ENCODE measurements around the gene HADH.
"Not testable (repeated sequence)": the region's sequence is repeated elsewhere in the genome, so short reads cannot be mapped to it uniquely, and the experiment has no call there.

Gene HADH

GRCh38 chr4:107996949-107997788 is 7.5 kb downstream of the HADH start:
- peak in 1 of 14 donors; percentile 1 for DNase-seq

GRCh38 chr4:107997794-107998193 is 8.1 kb downstream of the HADH start:
- no peak for DNase-seq

DNA sequence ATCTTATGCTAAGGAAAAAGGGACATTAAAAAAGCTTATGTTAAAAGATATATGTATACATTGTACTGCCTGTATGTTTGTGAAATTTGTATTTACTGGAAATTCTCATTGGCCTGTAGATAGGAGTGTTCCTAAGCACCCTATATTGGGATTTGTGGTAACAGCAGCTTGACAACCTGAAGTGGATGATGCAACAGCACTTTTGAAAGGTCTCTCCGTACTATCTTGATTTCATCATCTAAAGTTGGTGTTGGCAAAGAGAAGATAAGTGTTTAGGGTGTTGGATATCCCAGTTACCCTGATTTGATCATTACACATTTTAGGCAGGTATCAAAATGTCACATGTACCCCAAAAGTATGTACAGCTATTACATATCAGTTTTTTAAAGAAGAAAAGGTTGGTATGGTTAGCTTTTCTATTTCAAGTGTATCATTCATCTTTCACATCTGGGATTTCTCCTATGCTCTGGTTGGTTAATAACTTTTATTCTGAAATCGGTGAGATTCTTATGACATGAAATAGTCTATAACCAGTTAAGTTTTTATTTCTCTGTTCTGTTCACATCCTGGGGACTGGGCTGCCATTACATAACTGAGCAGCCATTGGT is 10.3 kb downstream of the HADH start:
- no peak for DNase-seq

GRCh38 chr4:108001540-108002135 is 11.9 kb downstream of the HADH start:
- DNase-seq = no peak

DNA sequence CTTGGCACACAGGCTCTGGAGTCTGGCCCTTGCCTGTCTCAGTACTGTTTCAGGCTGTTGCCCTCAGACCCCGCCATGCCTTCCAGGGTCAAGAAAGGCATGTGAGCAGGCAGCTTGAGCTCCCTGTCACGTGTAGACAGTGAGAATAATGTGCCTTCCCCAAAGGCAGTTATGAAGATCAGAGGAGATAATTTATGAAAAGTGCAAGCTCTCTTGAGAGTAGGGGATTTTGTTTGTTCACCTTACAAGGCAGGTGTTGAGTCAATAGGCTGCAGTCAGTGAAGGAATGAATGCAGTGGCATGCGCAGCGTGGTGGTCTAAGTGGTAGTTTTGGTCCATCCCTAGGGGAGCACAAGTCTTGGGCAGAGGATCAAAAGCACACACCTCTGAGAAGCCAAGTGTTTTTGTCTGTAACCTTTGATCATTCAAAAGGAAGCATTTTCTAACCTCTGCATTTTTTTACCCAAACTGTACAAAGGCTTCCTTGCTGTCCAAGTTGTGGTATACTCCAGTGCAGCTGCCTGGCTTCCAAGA is 14.4 kb downstream of the HADH start:
- DNase-seq = no peak

DNA sequence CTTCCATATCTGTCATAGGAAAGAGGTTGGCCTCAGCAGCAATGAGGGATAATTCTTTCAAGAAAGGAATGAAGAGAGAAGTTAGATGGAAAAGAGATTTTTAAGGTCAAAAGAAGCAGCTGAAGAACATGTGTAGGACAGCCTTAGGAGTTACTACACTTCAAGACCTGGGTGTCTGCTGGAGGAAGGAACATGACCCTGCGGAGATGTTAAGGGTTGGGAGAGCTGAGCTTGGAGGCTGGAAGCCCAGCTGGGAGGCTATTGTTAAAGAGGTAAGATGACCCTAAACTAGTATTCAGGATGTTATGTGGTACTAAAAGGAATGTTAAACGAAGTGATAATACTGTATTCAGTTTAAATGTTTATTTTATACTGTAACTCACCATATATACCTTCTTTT is 15.0 kb downstream of the HADH start:
- DNase-seq = no peak

- DNase-seq = no peak
These were observed 16.1 kb downstream of the HADH start for GRCh38 chr4:108005807-108006206.

DNA sequence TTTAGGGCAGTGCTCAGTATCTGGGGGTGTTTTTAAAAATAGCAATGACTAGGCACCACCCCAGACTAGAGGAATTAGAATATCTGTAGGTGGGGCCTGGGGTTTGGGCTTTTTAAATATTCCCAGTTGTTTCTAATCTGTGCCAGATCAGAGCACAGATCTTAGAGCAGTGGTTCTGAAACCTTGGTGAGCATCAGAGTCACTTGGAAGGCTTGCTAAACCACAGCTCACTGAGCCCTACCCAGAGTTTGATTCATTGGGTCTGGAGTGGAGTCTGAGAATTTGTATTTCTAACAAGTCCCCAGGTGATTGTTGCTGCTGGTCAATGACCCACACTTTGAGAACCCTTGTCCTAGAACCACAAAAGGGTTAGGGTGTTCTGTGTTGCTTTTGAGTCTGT is 16.7 kb downstream of the HADH start:
- no peak for DNase-seq

- no peak for DNase-seq
These were observed 18.3 kb downstream of the HADH start for GRCh38 chr4:108007984-108008383.

DNA sequence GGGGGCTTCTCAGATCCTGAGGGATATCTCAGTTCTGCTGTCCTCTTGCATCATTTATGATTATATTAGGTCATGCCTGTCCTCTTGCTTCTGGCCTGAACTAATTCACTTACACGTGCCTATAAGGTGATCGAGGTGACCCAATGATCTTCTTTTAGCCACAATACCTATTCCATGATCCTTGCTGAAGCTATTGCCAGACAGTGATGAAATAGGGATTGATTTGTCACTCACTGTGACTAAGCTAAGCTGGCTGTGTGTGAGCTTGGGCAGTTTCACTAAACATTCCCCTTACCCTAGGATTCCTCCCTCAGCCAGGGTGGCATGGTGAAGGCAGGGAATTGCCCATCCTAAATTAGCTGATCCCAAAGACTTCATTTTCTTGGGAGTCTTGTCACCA is 19.0 kb downstream of the HADH start:
- DNase-seq = no peak

GRCh38 chr4:108010167-108010566 is 20.5 kb downstream of the HADH start:
- DNase-seq = no peak

DNA sequence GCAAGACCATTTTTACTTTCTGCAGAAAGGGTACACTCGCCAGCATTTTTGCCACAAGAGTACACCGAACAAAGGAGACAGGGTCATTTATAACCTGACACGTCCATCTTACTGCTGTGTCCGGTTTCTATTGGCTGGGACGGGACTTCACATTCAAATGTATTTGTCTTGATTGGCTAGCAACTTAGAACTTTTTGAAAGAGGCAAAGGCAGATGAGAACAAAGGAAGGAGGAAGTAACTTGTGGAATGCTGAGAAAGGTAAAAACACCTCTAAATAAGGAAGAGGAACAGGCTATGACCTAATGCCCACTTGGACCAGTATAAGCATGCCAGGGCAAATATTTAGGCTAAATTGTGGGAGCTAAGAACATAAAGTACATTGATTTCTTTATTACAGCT is 22.7 kb downstream of the HADH start:
- not testable (repeated sequence) for DNase-seq

- DNase-seq = no peak
These were observed 23.6 kb downstream of the HADH start for GRCh38 chr4:108013327-108013726.

DNA sequence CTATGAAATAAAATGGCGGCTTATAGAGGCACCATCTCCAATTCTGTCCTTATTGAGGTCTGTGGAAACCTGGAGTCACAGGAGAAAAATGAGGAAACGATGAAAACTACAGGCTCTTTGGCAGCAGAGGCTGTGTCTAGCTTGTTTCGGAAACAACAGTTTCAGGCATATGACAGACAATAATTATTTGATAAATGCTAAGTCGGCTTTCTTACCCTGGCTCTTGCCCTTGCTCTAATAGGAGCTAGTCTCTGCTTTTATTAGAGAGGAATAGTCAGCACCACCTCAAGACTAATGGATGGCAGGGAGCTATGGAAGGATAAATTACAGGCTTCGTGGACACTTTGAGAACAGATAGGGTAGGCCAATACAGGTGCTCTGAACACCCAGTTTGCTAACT is 24.3 kb downstream of the HADH start:
- DNase-seq = no peak

DNA sequence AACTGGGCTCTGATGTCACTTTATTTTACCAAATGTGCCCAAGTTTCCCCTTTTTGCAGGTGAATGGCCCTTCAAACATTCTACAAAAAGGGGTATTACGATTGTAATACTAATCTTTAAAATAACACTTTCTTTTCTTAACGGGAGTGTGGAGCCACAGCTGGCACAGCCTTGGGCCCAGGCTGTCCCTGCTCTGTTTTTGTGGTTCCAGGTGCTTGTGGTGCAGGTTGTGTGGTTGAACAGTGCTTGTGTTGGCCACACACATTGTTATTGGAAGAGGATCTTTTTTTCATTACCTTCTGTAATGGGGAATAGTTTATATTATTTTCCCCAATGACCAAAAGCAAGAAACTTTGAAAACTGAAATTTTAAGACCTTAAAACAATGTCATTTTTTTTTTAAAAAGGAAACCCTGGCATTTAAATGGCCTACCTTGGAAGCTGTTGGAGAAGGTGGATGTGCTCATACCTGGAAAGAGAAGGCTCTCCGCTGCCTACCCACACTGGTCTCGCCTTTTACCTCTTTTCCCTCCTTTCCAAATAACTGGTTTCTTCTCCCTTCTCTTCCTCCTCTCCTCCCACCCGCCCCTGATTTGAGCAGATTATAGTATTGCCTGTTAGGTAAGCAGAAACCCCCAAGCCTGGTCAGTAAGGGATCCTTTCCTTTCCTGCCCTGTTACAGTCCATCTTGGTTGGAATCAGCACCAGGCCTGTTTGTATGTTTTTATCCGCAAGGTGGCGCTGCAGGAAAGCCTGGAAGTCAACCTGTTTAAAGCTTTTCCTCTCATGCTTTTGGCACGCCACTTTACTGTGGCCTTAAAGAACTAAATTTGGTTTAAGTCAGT is 28.6 kb downstream of the HADH start:
- DNase-seq = peak in 12 of 14 donors; percentile 5 to 71 (median 32)

GRCh38 chr4:108018884-108019187 is 29.1 kb downstream of the HADH start:
- no peak for DNase-seq

GRCh38 chr4:108024085-108024877 is 34.6 kb downstream of the HADH start:
- DNase-seq = no peak

DNA sequence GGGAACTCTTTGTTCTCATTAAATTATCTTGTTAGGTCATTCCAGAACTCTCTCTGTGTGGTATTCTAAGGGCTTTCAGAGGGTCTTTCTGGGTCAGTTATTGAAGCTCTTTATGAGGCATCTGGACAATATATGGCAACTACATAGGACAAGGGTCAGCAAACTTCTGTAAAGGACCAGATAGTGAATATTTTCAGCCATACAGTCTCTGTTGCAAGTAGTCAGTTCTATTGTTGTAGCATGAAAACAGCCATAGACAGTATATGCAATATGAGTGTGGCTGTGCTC is 35.1 kb downstream of the HADH start:
- DNase-seq = no peak

GRCh38 chr4:108029016-108029720 is 39.5 kb downstream of the HADH start:
- DNase-seq = no peak

GRCh38 chr4:108029731-108030130 is 40.0 kb downstream of the HADH start:
- DNase-seq = peak in 1 of 14 donors; percentile 15

DNA sequence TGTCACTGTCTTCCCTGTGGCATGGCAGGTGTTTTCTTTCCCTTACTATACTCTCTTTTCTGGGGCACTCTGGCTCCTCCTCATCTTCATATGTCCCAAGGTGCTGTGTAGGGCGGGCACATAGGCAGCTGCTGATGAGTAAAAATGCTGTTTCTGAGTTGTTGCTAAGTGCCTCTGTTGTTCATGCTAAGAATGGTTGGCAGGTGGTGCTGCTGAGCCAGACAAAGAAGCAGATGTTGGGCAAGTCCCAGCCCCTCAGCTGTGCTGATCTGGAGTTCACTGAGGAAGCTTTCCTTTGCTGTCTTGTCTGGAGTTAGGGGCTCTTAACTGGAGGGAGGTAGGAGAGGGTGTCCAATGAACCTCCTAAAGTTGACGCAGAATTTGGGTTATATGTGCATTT is 40.6 kb downstream of the HADH start:
- peak in 4 of 14 donors; percentile 6 to 15 (median 12) for DNase-seq
